CD4-positive, alpha-beta T cell (primary cell): ENCODE data around the gene SMYD3. TPM values are rescaled to one million over a fixed set of nuclear protein-coding genes. Genes with fewer than 3 reads are reported as not detected.

Experiments
- ATAC-seq: fragments of 200-7000 bp; cut with Tn5 transposase; one replicate; pipeline ENCODE4 v1.10.0; 2022; ENCODE audit warnings: mild to moderate bottlenecking; ENCODE audit not compliant: poor library complexity
- CTCF ChIA-PET: fragments of 350-600 bp; sonication (Branson Sonifier 250); formaldehyde crosslinking; loops from one replicate; lab custom pipeline; 2021; ENCODE audit warnings: antibody characterized with exemption, inconsistent platforms; lab: Charles Lee
- POLR2A ChIA-PET: fragments of 350-600 bp; sonication (Branson Sonifier 250); formaldehyde crosslinking; loops from one replicate; lab custom pipeline; 2021; ENCODE audit warnings: antibody characterized with exemption, inconsistent platforms; lab: Charles Lee
- DNase-seq, 14 experiments: peaks; one replicate each; pipeline ENCODE4 v3.0.0-alpha.2; 2013 to 2020; ENCODE audit warnings: mixed read lengths in 2 of 14
- H3K27ac ChIP-seq, 2 donors: one replicate each; pipeline versions ENCODE4 v1.5.1 to v1.7.0; 2013; ENCODE audit warnings: low read length in 2 of 2, low read depth in 1 of 2, mild to moderate bottlenecking in 1 of 2
- H3K27me3 ChIP-seq, 2 experiments: 1 replicate in 1 of 2; 2 replicates in 1 of 2; pipeline versions ENCODE4 v1.6.1 to v1.7.0; 2013; ENCODE audit warnings: low read length in 2 of 2, control low read depth in 1 of 2, mild to moderate bottlenecking in 1 of 2, moderate library complexity in 1 of 2; ENCODE audit not compliant: insufficient read depth in 2 of 2, control insufficient read depth in 1 of 2
- H3K36me3 ChIP-seq: one replicate; pipeline ENCODE4 v1.6.1; 2013; ENCODE audit warnings: low read length, control low read depth; ENCODE audit not compliant: insufficient read depth
- H3K4me1 ChIP-seq: one replicate; pipeline ENCODE4 v1.6.1; 2013; ENCODE audit warnings: low read length, control low read depth; ENCODE audit not compliant: insufficient read depth
- H3K4me3 ChIP-seq: one replicate; pipeline ENCODE4 v1.5.1; 2013; ENCODE audit warnings: mild to moderate bottlenecking, low read length, moderate library complexity
- H3K9me3 ChIP-seq, 2 experiments: 1 replicate in 1 of 2; 2 replicates in 1 of 2; pipeline versions ENCODE4 v1.6.1 to v1.7.0; 2013; ENCODE audit warnings: low read length in 2 of 2, mild to moderate bottlenecking in 2 of 2, control low read depth in 1 of 2, moderate library complexity in 1 of 2; ENCODE audit not compliant: control insufficient read depth in 1 of 2, insufficient read depth in 1 of 2
- H3K27ac Mint-ChIP-seq: one replicate; pipeline ENCODE4 v1.8.0; 2020; ENCODE audit warnings: mixed read lengths
- H3K27me3 Mint-ChIP-seq: one replicate; pipeline ENCODE4 v1.8.0; 2021; ENCODE audit warnings: mixed read lengths
- H3K36me3 Mint-ChIP-seq: one replicate; pipeline ENCODE4 v1.8.0; 2021; ENCODE audit warnings: low read depth, mixed read lengths
- H3K4me1 Mint-ChIP-seq: one replicate; pipeline ENCODE4 v1.8.0; 2021; ENCODE audit warnings: low read depth, mixed read lengths
- H3K4me3 Mint-ChIP-seq: one replicate; pipeline ENCODE4 v1.8.0; 2020; ENCODE audit warnings: mild to moderate bottlenecking, mixed read lengths
- H3K9me3 Mint-ChIP-seq: one replicate; pipeline ENCODE4 v1.8.0; 2020; ENCODE audit warnings: mixed read lengths
- CTCF ChIP-seq: fragments of 200-600 bp; IDR thresholded peaks from one replicate; pipeline ENCODE4 v1.8.0; 2022; ENCODE audit warnings: antibody characterized with exemption, mild to moderate bottlenecking
- intact Hi-C, 2 experiments: fragments of 100-400 bp; cut with DNase I in 1 of 2; cut with micrococcal nuclease in 1 of 2; formaldehyde crosslinking; loops; one replicate each; pipeline versions ENCODE4 v1.15.1 to v1.9.0; 2023 to 2025; cut with DNase I, micrococcal nuclease
- total RNA-seq, 174 experiments: library from RNA in 2 of 174; stranded (reverse) in 2 of 174; gene quantifications; one replicate each; pipeline ENCODE4 v1.2.3 and lab custom pipeline; 2021 to 2026

The SMYD3 gene
- total RNA-seq, 2 experiments from 2014 or later: 18.8 to 19.6 TPM

- Histone ChIP-seq H3K36me3 (no peaks in the 10 kb centered on the region), H3K27ac (no peak overlapping the region), H3K4me3 (no peak overlapping the region), H3K9me3 (peaks cover 0 to 13% of the 10 kb centered on the region in 2 experiments), H3K27me3 (no peaks in the 10 kb centered on the region), H3K4me1 (no peaks in the 10 kb centered on the region)
- ChIA-PET POLR2A (no interaction called here), CTCF (no interaction called here)
- Mint-ChIP-seq H3K36me3 (peaks cover 18% of the 10 kb centered on the region), H3K4me3 (no peak overlapping the region), H3K9me3 (peaks cover 3% of the 10 kb centered on the region), H3K27ac (no peak overlapping the region), H3K27me3 (no peaks in the 10 kb centered on the region), H3K4me1 (no peaks in the 10 kb centered on the region)
- intact Hi-C loops: no loop called here
- no peak for DNase-seq
- ATAC-seq: no peak
- TF ChIP-seq CTCF: no peak
Observed at GRCh38 chr1:246151796-246152434, 355.2 kb downstream of the SMYD3 start.

DNA sequence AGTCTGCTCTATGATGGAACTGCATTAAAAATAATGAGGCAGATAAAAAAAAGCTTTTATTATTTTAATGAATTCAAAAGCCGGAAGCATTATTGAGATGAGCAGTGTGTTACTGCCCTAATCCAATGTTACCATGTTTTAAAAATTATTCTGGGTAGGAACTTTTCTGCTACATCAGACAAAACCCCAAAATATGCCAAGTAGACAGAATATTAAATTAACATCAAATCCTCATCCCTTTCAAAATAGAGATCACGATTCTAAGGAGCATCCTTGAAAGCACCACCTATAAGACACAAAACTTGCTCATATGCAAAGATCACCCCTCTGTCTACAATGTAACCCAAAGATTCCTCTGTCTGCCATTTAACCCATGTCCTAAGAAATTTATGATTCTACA lies 357.5 kb downstream of the SMYD3 start:
- H3K4me1 ChIP-seq: no peaks in the 10 kb centered on the region
- H3K4me3 ChIP-seq: no peak overlapping the region
- H3K36me3 ChIP-seq: no peaks in the 10 kb centered on the region
- CTCF ChIA-PET: no interaction called here
- Mint-ChIP-seq H3K36me3 (peaks cover 24% of the 10 kb centered on the region), H3K4me3 (no peak overlapping the region), H3K27me3 (no peaks in the 10 kb centered on the region), H3K27ac (no peak overlapping the region), H3K4me1 (no peaks in the 10 kb centered on the region), H3K9me3 (peaks cover 3% of the 10 kb centered on the region)
- no peak for ATAC-seq
- H3K27me3 ChIP-seq: no peaks in the 10 kb centered on the region
- H3K9me3 ChIP-seq: peaks cover 0 to 13% of the 10 kb centered on the region in 2 experiments
- intact Hi-C loops: no loop called here
- POLR2A ChIA-PET: no interaction called here
- no peak for DNase-seq
- TF ChIP-seq CTCF: no peak
- H3K27ac ChIP-seq: no peak overlapping the region

- TF ChIP-seq CTCF: no peak
Observed at GRCh38 chr1:246147524-246148461, 359.3 kb downstream of the SMYD3 start.

More at GRCh38 chr1:246147524-246148461, 359.3 kb downstream of the SMYD3 start:
- H3K27ac Mint-ChIP-seq: no peak overlapping the region
- no peak overlapping the region for H3K4me3 Mint-ChIP-seq
- DNase-seq (no peak), ATAC-seq (no peak)
- H3K36me3 Mint-ChIP-seq: peaks cover 24% of the 10 kb centered on the region
- Histone ChIP-seq H3K36me3 (no peaks in the 10 kb centered on the region), H3K4me3 (no peak overlapping the region), H3K27ac (no peak overlapping the region), H3K4me1 (no peaks in the 10 kb centered on the region), H3K27me3 (no peaks in the 10 kb centered on the region), H3K9me3 (peaks cover 0 to 13% of the 10 kb centered on the region in 2 experiments)
- H3K27me3 Mint-ChIP-seq: no peaks in the 10 kb centered on the region
- intact Hi-C loops: no loop called here
- POLR2A ChIA-PET: no interaction called here
- no peaks in the 10 kb centered on the region for H3K4me1 Mint-ChIP-seq
- CTCF ChIA-PET: no interaction called here
- peaks cover 3% of the 10 kb centered on the region for H3K9me3 Mint-ChIP-seq
